Activated CD4-positive, alpha-beta T cell treated with anti-CD3 and anti-CD28 coated beads, Interleukin-2, amount 50 U/mL, for 48 hours (primary cell): ENCODE results near the gene RNF175.

Source experiments
- DNase-seq, 2 experiments: peaks; one replicate each; pipeline ENCODE4 v3.0.0-alpha.2; 2020

Gene RNF175

DNA sequence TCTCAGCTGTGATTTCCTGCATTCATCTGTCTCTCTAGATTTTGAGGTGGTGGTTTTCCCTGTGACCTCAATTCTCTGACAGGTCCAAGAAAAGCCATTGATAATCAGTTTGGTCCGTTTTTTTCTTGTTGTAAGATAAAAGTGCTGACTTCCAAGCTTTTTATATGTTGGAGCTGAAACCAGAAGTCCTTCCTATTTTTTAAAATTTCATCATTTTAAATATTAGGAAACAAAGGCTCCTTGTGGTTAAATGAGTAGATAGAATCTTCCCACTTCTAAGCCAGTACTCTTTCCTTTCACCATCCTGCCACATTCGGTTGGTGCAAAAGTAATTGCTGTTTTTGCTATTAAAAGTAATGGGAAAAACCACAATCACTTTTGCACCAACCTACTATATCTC, 18.3 kb downstream of the RNF175 start:
- no peak for DNase-seq

- DNase-seq = no peak
These were observed 23.8 kb downstream of the RNF175 start for GRCh38 chr4:153735906-153736461.

DNA sequence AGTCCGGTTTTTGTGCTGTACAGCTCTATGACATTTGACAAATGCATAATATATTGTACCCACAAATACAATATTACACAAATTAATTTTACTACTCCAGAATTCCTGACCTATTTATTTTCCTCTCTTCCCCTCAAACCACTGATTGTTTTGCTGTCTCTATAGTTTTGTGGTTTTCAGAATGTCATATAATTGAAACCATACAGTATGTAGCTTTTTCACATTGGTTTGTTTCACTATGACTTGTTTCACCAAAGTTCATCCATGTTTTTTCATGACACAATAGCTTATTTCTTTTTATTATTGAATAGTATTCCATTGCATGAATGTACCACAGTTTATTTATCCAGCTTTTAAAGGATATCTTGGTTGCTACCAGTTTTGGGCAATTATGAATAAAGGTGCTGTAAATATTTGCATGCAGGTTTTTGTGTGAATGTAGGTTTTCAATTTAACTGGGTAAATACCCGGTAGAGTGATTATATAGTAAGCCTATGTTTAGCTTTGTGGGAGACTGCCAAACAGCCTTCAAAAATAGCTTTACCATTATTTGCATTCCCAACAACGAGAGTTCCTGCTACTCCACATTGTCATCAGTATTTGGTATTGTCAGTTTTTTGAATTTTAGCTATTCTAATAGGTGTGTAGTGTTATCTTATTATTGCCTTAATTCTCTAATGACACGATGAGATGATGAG, 25.9 kb downstream of the RNF175 start:
- DNase-seq = no peak

DNA sequence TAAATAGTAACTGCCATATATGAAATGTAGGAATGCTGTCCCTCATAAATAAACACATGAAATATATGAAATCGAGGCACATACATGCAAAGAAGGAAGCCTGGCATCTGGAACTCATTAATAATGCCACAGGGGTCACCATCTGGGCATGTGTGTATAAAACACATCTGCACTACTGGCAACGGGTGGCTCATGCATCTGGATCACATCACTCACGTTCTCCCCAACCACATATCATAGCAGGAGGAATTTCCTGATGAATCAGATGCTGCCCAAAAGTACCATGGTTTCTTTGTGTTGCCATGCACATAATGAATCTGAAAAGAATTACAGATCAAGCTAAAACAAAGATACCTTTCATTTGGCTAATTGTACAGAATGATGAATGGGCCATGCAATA, 28.6 kb downstream of the RNF175 start:
- DNase-seq = no peak

DNA sequence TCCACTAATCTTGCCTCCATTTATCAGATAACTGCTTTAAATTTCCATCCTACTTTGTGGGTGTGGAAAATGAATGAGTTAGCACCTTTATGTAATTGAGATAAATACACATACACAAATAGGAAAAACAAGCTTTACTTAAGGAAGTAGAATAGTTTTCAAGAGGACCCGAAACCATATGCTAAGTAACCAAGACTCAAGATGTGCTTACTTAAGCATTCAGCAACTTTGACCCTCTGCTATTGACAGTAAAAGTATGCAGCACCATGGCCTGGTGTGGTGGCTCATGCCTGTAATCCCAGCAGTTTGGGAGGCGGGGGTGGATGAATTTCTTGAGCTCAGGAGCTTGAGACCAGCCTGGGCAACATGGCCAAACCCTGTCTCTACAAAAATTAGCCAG, 29.9 kb downstream of the RNF175 start:
- DNase-seq = no peak

DNA sequence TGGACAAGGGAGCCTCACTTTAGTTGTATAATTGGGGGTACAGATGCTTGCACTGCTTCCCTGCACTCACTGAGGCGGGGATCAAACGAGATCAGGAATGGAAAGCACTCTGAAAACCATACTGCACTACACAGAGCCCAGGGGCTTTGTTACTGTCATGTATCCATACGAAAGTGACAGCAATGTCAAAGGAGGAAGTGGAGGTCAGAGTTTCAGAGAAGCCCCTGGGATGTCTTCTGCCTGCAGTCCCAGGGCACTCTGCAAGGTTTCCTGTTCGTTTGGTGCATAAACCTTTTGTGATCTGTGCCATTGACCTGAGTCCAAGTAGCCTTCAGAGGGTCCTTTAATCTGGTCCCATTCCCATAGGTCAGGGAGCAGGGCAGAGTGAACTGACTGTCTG, 31.2 kb downstream of the RNF175 start:
- DNase-seq = no peak

- DNase-seq = no peak
These were observed 31.7 kb downstream of the RNF175 start for GRCh38 chr4:153728151-153728550.

GRCh38 chr4:153725831-153726154, 34.0 kb downstream of the RNF175 start:
- DNase-seq = no peak

DNA sequence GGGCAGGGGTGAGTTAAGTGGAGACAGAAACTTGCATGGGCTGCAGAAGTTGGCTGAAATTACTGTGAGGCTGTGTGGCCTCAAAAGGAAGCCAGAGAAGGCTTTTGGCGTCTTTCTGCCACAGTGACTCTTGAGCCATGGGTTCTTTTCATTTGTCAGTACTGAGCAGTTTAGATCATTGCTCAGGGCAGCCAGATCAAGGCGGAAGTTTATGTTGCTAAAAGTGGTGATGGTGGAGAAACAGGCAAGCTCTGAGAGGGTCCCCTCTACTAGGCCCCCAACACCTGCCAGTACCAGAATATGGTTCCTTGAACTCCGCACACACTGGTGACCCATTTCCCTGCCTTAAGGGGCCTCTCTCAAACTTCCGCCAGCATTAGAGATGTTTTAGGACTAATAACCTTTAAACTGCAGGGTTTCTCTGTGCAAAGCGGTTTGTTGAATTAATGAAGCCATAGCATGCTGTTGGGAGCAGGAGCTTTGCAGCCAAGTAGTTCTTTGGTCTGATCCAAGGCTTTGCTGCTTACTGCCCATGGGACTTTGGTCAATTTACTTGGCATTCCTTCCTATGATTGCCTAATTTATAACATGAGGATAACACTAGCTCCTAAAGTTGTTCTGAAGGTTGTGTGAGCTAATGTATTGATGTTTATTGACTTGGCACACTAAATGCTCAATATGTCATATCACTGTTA, 34.5 kb downstream of the RNF175 start:
- DNase-seq = no peak

GRCh38 chr4:153724606-153725005, 35.2 kb downstream of the RNF175 start:
- no peak for DNase-seq

DNA sequence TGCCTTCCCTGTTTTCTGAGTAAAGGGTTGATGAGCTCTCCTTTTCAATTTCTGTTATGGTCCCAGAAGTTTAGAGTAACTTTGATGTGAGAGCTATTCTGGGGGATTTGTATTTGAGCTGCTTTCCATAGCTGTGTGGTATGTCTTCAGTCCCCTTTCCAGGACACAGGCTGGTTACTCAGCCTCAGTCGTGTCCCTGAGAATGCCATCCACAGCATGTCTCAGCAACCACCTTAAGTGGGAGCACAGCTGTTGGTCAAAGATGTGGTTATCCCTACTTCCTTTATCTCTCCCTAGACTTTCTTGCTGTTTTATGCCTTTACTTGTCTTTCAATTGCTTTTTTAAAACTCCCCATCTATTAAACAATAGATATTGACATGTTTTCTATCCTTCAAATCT, 37.8 kb downstream of the RNF175 start:
- no peak for DNase-seq

- DNase-seq = no peak
These were observed 45.8 kb downstream of the RNF175 start for GRCh38 chr4:153713866-153714646.

GRCh38 chr4:153710681-153711080, 49.1 kb downstream of the RNF175 start:
- DNase-seq = no peak

DNA sequence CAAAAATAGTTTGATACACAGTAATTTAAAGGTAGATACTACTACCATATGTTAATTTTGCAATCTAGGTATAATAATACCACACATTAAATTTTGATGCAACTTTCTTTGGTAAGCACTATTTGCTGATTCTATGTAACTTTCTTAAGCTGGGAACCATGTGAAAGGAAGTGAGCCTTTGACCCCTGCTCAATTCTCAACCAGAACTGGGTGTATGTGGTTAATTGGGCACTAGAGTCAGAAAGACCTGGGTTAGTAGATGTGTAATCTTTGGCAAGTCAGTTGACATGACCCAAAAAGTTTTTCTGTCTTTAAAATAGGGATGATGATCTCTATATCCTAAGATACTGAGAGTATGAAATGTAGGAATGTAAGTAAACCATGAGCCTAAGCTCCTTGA, 53.3 kb downstream of the RNF175 start:
- DNase-seq = no peak

DNA sequence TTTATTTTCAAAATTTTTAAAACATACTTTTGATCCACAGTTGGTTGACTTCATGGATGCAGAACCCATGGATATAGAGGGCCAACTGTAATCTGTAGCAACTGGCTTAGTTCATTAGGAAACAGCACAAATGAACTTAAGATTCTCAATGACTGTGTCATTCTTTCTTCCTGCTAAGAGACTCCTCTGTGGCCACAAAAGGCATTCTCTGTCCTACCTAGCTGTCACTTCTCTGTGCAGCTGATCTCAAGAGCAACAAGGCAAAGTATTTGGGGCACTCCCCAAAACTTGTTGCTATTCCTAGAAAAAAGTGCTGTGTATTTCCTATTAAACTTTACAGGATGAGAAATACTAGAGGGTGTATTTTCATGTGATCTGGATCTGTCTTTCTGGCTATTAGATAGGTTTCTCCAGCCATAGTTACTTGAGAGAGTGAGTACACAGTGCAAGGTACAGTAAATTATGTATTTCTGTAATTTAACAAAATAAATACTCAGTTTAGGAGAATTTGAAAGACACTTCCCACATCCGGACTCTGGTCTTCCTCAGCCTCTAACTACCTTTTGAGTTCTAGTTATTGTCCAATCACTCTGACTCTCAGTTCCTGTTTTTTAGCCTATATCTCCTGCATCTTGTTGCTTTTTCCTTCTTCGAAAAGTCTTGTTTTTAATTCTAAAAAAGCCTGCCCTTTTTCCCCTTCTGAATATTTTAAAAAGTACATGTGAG, 53.9 kb downstream of the RNF175 start:
- no peak for DNase-seq

DNA sequence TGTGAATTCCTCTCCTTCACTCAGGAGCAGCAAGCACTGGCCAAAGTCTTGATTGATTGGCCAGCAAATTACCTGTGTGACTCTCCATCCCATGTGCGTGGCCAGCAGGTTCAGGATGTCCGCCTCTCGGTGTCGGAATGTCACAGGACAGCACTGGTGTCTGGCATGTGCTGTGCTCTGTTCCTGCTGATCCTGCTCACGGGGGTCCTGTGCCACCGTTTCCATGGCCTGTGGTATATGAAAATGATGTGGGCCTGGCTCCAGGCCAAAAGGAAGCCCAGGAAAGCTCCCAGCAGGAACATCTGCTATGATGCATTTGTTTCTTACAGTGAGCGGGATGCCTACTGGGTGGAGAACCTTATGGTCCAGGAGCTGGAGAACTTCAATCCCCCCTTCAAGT, 55.3 kb downstream of the RNF175 start:
- DNase-seq = no peak

DNA sequence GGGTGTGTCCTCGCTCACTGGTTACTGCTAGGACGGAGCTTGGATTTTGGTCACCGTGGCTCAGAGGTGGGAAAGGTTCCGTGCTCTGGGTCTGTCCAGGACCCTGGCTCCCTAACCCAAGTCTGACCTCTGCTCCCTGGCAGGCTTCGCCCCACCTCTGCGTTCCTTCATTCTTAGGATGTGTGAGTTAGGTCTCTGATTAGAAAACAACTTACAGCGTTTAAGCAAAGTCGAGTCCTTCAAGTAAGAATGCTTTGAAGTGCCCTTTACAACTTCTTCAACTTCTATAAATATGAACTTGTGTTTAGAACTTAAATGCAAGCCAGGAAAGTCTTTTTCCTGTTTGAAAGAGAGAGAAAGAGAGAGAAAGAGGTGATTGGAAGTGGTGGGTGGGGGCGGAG, 74.9 kb downstream of the RNF175 start:
- peak in 1 of 2 experiments; percentile 21 for DNase-seq

DNA sequence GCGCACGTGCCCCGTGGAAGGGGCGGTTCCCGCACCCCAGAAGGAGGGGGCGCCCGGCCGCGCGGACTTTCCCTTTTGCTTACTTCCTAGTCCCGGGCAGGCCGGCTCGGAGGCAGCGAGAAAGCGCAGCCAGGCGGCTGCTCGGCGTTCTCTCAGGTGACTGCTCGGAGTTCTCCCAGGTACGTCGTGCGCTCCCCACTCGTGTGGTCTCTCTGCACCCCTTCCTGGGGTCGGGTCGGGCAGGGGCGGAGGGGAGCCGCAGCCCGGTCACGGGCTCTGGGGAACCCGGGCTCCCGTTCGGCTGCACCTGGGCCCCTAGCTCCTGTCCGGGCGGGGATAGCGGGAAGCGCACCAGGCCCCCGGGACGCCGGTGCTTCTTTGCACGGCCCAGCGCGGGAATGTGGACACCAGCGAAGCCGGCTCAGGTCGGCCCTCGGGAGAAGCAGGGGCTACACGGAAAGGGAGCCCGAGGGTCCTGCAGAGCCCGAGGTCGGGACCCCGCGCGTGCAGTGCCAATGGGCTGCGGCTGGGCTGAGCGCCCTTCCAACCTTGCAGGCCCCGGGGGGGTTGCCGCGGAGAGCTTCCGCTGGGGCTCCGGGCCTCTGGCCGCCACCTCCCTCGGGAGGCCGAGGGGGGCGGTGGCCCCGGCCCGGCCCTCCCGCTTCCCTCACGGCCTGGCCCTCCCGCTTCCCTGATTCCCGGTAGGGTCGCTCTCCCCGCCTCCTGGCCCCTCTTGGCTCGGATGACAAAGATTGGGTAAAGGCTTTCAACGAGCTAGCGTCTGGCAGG, 75.4 kb downstream of the RNF175 start, which contains the start of gene TLR2:
TSS of gene TLR2 (plus strand) at position 99 of the 789 bp plus-strand sequence. CDS start 18,628 bp downstream, outside the sequence.
- DNase-seq = peak; percentile 70 to 78

DNA sequence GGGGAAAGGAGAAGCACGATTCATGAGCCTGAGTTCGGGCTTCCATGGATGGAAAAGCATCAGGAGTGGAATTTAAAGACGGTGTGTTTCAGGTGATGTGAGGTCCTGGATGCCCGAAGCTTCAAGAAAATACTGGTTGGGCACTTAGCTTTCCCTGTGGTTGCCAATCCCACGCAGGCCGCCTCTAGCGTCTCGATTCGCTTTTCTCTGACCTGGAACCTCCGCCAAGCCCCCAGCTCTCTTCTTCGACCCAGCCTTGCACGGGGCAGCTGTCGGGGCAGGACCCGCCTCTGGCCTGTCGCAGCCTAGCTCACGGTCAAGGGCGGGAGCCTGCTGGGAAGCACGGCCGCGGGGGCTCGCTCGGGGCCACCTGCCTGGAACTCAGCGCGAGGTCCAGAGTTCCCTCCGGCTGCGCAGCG, 76.1 kb downstream of the RNF175 start:
- no peak for DNase-seq

DNA sequence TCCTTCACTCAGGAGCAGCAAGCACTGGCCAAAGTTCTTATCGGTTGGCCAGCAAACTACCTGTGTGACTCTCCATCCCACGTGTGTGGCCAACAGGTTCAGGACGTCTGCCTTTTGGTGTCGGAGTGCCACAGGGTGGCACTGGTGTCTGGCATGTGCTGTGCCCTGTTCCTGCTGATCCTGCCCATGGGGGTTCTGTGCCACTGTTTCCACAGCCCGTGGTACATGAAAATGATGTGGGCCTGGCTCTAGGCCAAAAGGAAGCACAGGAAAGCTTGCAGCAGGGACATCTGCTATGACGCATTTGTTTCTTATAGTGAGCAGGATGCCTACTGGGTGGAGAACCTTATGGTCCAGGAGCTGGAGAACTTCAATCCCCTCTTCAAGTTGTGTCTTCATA, 80.3 kb downstream of the RNF175 start:
- no peak for DNase-seq

- DNase-seq = no peak
These were observed 82.8 kb downstream of the RNF175 start for GRCh38 chr4:153676984-153677383.

DNA sequence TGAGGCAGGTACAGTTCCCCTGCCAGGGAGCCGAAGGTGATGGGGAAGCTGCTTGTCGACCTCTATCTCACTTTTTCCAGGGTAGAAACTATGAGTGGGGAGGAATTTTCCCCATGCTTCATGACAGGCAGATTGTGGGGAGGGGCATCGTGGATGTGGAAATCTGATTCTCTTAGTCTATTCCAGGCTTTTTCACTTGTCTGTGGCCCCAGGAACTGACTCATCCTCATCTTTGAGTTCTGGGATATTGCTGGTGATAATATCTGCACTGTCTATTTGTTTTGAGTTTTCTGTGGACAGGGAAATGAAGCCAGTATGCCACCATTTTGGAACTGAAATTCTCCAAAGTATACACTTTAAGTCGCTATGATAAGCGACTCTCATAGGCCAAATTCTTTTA, 83.3 kb downstream of the RNF175 start:
- no peak for DNase-seq
